Lower lobe of right lung (tissue), 2 donors: Measurements from ENCODE around the gene PYM1. TPM values are rescaled to one million over a fixed set of nuclear protein-coding genes. Genes with fewer than 3 reads are reported as not detected.
A peak's percentile ranks its signal among the peaks of the same experiment; 100 is the strongest.

ENCODE experiments used
- ATAC-seq, 2 donors: fragments of 200-7000 bp; cut with Tn5 transposase; one replicate each; pipeline ENCODE4 v1.9.1; 2020 to 2022; ENCODE audit warnings: mild to moderate bottlenecking in 2 of 2, moderate library complexity in 2 of 2
- DNase-seq: peaks from one replicate; pipeline ENCODE4 v3.0.0-alpha.2; 2020
- H3K27ac ChIP-seq: fragments of 200-600 bp; one replicate; pipeline ENCODE4 v1.8.0; 2022
- H3K27me3 ChIP-seq: fragments of 200-600 bp; one replicate; pipeline ENCODE4 v1.8.0; 2022; ENCODE audit warnings: low read depth
- H3K36me3 ChIP-seq: fragments of 200-600 bp; one replicate; pipeline ENCODE4 v1.8.0; 2022; ENCODE audit warnings: mild to moderate bottlenecking
- H3K4me1 ChIP-seq: fragments of 200-600 bp; one replicate; pipeline ENCODE4 v1.8.0; 2022
- H3K4me3 ChIP-seq: fragments of 200-600 bp; one replicate; pipeline ENCODE4 v1.8.0; 2022; ENCODE audit warnings: mild to moderate bottlenecking
- H3K9me3 ChIP-seq: fragments of 200-600 bp; one replicate; pipeline ENCODE4 v1.8.0; 2022
- CTCF ChIP-seq: fragments of 200-600 bp; IDR thresholded peaks from one replicate; pipeline ENCODE4 v1.8.0; 2022; ENCODE audit warnings: antibody characterized with exemption, mild to moderate bottlenecking
- intact Hi-C: fragments of 100-400 bp; cut with DNase I; formaldehyde crosslinking; loops from one replicate; pipeline ENCODE4 v1.11.0; 2022
- total RNA-seq: library from RNA; stranded (reverse); fragmentation: NEBNext Ultra II Directional; extraction: Animal tissue kit (Norgen Biotek cat#: 25700); gene quantifications from one replicate; pipeline ENCODE4 v1.2.1, GENCODE V29; 2021
- donor health status: DM: no; HTN: yes; CAD: no; lungs with severe emphysema.

Gene PYM1
- total RNA-seq, 1 donor from 2014 or later = 28.9 TPM

DNA sequence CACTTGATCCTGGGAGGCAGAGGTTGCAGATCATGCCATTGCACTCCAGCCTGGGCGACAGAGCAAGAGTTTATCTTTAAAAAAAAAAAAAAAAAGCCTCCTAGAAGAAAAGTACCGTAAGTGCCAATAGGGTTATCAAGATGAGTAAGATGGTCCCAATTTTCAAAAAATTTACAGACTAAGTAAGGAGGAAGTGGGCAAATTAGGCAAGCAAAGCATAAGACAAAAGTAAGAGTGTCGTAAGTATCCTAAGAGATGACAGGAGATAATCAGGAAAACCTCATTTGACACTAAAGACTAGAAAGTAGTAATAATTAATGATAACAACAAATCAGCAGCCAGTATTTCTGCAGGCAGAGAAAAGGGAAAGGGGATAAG lies 12.2 kb downstream of the PYM1 start:
- no peak overlapping the region for H3K4me3 ChIP-seq
- TF ChIP-seq CTCF = no peak
- H3K27me3 ChIP-seq = no peaks in the 10 kb centered on the region
- H3K27ac ChIP-seq = no peak overlapping the region
- H3K9me3 ChIP-seq = no peaks in the 10 kb centered on the region
- intact Hi-C loops = no loop called here
- peaks cover 23% of the 10 kb centered on the region for H3K4me1 ChIP-seq
- ATAC-seq (peak in 1 of 2 donors; percentile 39), DNase-seq (no peak)
- H3K36me3 ChIP-seq = peaks cover 22% of the 10 kb centered on the region

DNA sequence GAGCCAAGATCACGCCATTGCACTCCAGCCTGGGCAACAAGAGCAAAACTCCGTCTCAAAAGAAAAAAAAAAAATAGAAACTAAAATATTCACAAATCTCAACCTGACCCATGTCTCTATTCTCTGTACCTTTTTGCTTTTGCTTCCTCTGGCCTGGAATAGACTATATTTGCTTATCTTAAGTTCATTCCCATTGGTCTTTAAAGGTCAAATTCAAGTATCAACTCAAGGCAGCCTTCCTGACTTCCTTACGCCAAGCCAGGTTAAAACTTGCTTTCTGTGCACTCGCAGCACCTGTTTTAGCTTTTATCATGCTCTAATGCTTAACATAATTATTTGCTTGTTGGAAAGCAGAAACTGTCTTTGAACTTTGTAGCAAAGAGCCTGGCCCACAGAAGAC lies 14.8 kb downstream of the PYM1 start:
- Histone ChIP-seq H3K27ac (no peak overlapping the region), H3K4me1 (peaks cover 36% of the 10 kb centered on the region), H3K9me3 (no peaks in the 10 kb centered on the region), H3K27me3 (no peaks in the 10 kb centered on the region), H3K36me3 (peaks cover 22% of the 10 kb centered on the region), H3K4me3 (no peak overlapping the region)
- DNase-seq (no peak), ATAC-seq (peak in 1 of 2 donors; percentile 44)
- intact Hi-C loops = no loop called here
- TF ChIP-seq CTCF = no peak

DNA sequence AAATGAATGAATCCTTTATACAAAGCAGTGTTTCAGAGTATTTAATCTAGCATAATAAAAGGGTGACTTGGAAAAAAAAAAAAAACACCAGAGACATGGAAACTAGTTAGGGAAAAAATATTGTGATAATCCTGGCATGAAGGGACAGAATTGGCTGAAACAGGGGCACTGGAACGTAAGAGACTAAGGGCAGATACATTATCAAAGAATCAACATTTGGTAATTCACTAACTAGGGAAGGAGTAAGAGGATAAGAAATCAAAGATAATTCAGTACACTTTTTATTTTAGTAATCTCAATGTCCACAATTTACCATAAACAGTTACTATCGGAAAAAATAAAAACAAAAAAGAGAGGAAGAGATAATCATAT lies 18.2 kb downstream of the PYM1 start:
- Histone ChIP-seq H3K9me3 (no peaks in the 10 kb centered on the region), H3K4me1 (peaks cover 21% of the 10 kb centered on the region), H3K27ac (no peak overlapping the region), H3K36me3 (peaks cover 15% of the 10 kb centered on the region), H3K4me3 (no peak overlapping the region), H3K27me3 (no peaks in the 10 kb centered on the region)
- TF ChIP-seq CTCF = no peak
- intact Hi-C loops = no loop called here
- DNase-seq = no peak
- no peak for ATAC-seq

DNA sequence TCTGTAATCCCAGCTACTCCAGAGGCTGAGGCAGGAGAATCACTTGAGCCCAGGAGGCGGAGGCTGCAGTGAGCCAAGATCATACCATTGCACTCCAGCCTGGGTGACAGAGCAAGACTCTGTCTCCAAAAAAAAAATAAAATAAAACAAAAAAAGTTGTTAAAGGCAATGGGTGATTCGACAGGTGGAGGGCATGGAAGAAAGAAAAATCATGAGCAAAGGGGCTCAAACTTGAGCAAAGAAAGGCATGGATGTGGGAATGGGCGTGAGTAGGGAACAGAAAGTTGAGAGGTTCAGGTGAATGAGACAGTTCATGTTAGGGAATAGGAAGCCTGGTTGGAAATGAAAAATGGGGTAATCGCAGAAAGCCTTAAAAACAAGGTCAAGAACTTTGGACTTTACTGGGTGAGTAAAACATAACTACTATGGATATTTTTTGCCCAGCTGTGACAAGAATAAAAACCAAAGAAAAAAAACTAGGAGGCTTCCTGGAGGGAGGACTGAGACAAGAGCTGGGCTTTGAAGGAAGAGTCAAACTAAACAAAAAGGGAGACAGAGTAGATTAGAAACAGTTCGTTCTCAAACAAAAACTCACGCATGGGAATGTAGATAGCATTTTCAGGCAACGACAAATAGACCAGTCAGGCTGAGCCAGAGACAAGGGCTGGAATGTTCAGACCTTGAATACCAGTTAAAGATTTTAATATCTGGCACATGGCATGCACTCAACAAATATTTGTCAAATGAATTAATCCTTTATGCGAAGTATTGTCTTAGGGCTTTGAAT lies 18.8 kb downstream of the PYM1 start:
- H3K27ac ChIP-seq = peak overlapping the region; percentile 46
- H3K9me3 ChIP-seq = no peaks in the 10 kb centered on the region
- intact Hi-C loops = no loop called here
- H3K36me3 ChIP-seq = peaks cover 9% of the 10 kb centered on the region
- no peak for DNase-seq
- ATAC-seq = peak in 1 of 2 donors; percentile 36
- TF ChIP-seq CTCF = no peak
- peaks cover 18% of the 10 kb centered on the region for H3K4me1 ChIP-seq
- no peaks in the 10 kb centered on the region for H3K27me3 ChIP-seq
- no peak overlapping the region for H3K4me3 ChIP-seq

DNA sequence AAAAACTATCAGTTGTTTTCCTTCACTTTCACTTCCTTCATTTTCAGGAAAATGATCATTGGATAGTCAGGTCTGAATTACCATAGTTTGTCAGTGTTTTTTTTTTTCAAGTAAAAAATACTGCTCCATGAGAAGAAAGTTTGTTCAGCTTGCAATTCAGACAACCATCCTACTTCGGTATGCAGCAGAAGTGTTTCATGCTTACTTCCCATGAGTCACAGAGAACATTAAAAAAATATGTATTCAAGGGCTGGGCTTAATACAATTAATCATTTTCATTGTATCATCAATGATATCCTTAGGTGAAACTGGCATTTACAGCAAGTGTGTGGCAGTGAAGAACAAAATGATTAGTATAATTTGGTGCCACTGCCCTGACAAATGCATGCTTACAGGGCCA lies 21.6 kb downstream of the PYM1 start:
- Histone ChIP-seq H3K4me3 (no peak overlapping the region), H3K9me3 (no peaks in the 10 kb centered on the region), H3K4me1 (peaks cover 13% of the 10 kb centered on the region), H3K27me3 (no peaks in the 10 kb centered on the region), H3K36me3 (peaks cover 26% of the 10 kb centered on the region), H3K27ac (no peak overlapping the region)
- no peak for TF ChIP-seq CTCF
- DNase-seq (no peak), ATAC-seq (no peak)
- intact Hi-C loops = no loop called here
